Measurements from ENCODE around the gene ANTXR2. TPM values are rescaled to one million over a fixed set of nuclear protein-coding genes. Genes with fewer than 3 reads are reported as not detected.

The ANTXR2 gene
- total RNA-seq, 2 donors from 2014 or later, result 47.4 to 121 TPM

- intact Hi-C loops (cut with DNase I), result no loop called here
- DNase-seq, result no peak
- H3K9ac ChIP-seq (ENCODE audit: low read depth in 2 of 2, low read length in 2 of 2), result no peak overlapping the region
Observed at GRCh38 chr4:79871961-79872360, 201.1 kb downstream of the ANTXR2 start.

GRCh38 chr4:79869597-79870237, 203.3 kb downstream of the ANTXR2 start:
- no peak for DNase-seq

More at GRCh38 chr4:79871961-79872360, 201.1 kb downstream of the ANTXR2 start:
- no peak overlapping the region for H3K4me3 ChIP-seq
- H3K9me3 ChIP-seq, result no peaks in the 10 kb centered on the region
- H3K36me3 ChIP-seq, result no peaks in the 10 kb centered on the region
- H3K4me1 ChIP-seq, result no peaks in the 10 kb centered on the region
- H3K27me3 ChIP-seq, result no peaks in the 10 kb centered on the region
- no peak for TF ChIP-seq CTCF (IDR thresholded peaks at IDR 0.05)
- no peak overlapping the region for H3K27ac ChIP-seq

GRCh38 chr4:79865201-79865597, 207.8 kb downstream of the ANTXR2 start:
- no peak overlapping the region for H3K4me3 ChIP-seq
- no peaks in the 10 kb centered on the region for H3K4me1 ChIP-seq
- TF ChIP-seq CTCF (IDR thresholded peaks at IDR 0.05), result no peak
- DNase-seq, result no peak
- intact Hi-C loops (cut with DNase I), result no loop called here
- no peak overlapping the region for H3K27ac ChIP-seq
- no peaks in the 10 kb centered on the region for H3K9me3 ChIP-seq
- no peaks in the 10 kb centered on the region for H3K36me3 ChIP-seq
- H3K27me3 ChIP-seq, result no peaks in the 10 kb centered on the region
- no peak overlapping the region for H3K9ac ChIP-seq (ENCODE audit: low read depth in 2 of 2, low read length in 2 of 2)

More at GRCh38 chr4:79869597-79870237, 203.3 kb downstream of the ANTXR2 start:
- Histone ChIP-seq H3K27me3 (no peaks in the 10 kb centered on the region), H3K36me3 (no peaks in the 10 kb centered on the region), H3K4me1 (no peaks in the 10 kb centered on the region), H3K27ac (no peak overlapping the region), H3K4me3 (no peak overlapping the region), H3K9ac (ENCODE audit: low read depth in 2 of 2, low read length in 2 of 2) (no peak overlapping the region), H3K9me3 (no peaks in the 10 kb centered on the region)
- TF ChIP-seq CTCF (IDR thresholded peaks at IDR 0.05), result no peak
- intact Hi-C loops (cut with DNase I), result no loop called here

GRCh38 chr4:79864500-79865200, 208.4 kb downstream of the ANTXR2 start:
- intact Hi-C loops (cut with DNase I), result no loop called here
- H3K4me1 ChIP-seq, result no peaks in the 10 kb centered on the region
- H3K9ac ChIP-seq (ENCODE audit: low read depth in 2 of 2, low read length in 2 of 2), result no peak overlapping the region
- H3K4me3 ChIP-seq, result no peak overlapping the region
- no peaks in the 10 kb centered on the region for H3K9me3 ChIP-seq
- H3K36me3 ChIP-seq, result no peaks in the 10 kb centered on the region
- no peak for DNase-seq
- H3K27me3 ChIP-seq, result no peaks in the 10 kb centered on the region
- TF ChIP-seq CTCF (IDR thresholded peaks at IDR 0.05), result no peak
- H3K27ac ChIP-seq, result no peak overlapping the region

GRCh38 chr4:79863333-79863732, 209.7 kb downstream of the ANTXR2 start:
- TF ChIP-seq CTCF (IDR thresholded peaks at IDR 0.05), result no peak
- no peak overlapping the region for H3K4me3 ChIP-seq
- no peaks in the 10 kb centered on the region for H3K36me3 ChIP-seq
- no peaks in the 10 kb centered on the region for H3K9me3 ChIP-seq
- H3K4me1 ChIP-seq, result no peaks in the 10 kb centered on the region
- DNase-seq, result no peak
- no peaks in the 10 kb centered on the region for H3K27me3 ChIP-seq
- H3K9ac ChIP-seq (ENCODE audit: low read depth in 2 of 2, low read length in 2 of 2), result no peak overlapping the region
- intact Hi-C loops (cut with DNase I), result no loop called here
- H3K27ac ChIP-seq, result no peak overlapping the region

All from colonic mucosa (tissue), 4 donors.